ENCODE data around the gene DNAJC2.
"Not testable (repeated sequence)": the region's sequence is repeated elsewhere in the genome, so short reads cannot be mapped to it uniquely, and the experiment has no call there.

The DNAJC2 gene

GRCh38 chr7:103343332-103343731, 1.2 kb downstream of the DNAJC2 start:
- DNase-seq = no peak

- DNase-seq = no peak
Measured at GRCh38 chr7:103341466-103341865, 3.1 kb downstream of the DNAJC2 start.

GRCh38 chr7:103338864-103339263, 5.7 kb downstream of the DNAJC2 start:
- DNase-seq = no peak

- peak; percentile 46 to 63 (median 60) for DNase-seq
Measured at GRCh38 chr7:103336761-103337160, 7.8 kb downstream of the DNAJC2 start.

GRCh38 chr7:103325744-103326143, 18.8 kb downstream of the DNAJC2 start:
- DNase-seq = peak in 2 of 3 donors; percentile 22 to 34

- no peak for DNase-seq
Measured at GRCh38 chr7:103317009-103317408, 27.6 kb downstream of the DNAJC2 start.

GRCh38 chr7:103316380-103316941, 28.1 kb downstream of the DNAJC2 start:
- no peak for DNase-seq

GRCh38 chr7:103314852-103315251, 29.7 kb downstream of the DNAJC2 start:
- DNase-seq = no peak

- no peak for DNase-seq
Measured at GRCh38 chr7:103307503-103308231, 36.9 kb downstream of the DNAJC2 start.

GRCh38 chr7:103301441-103301840, 43.1 kb downstream of the DNAJC2 start:
- DNase-seq = peak; percentile 49 to 59 (median 53)

- peak in 1 of 3 donors; percentile 12 for DNase-seq
Measured at GRCh38 chr7:103299660-103300059, 44.9 kb downstream of the DNAJC2 start.

GRCh38 chr7:103297837-103298179, 46.8 kb downstream of the DNAJC2 start:
- DNase-seq = no peak

GRCh38 chr7:103296901-103297836, 47.4 kb downstream of the DNAJC2 start, which contains the start of gene PMPCB:
TSS of gene PMPCB (plus strand) at chr7:103297435. CDS start at chr7:103297460, 25 bp downstream.
- peak; percentile 94 to 96 (median 95) for DNase-seq

- no peak for DNase-seq
Measured at GRCh38 chr7:103293526-103293925, 51.0 kb downstream of the DNAJC2 start.

- no peak for DNase-seq
Measured at GRCh38 chr7:103292122-103292521, 52.4 kb downstream of the DNAJC2 start.

GRCh38 chr7:103282802-103283427, 61.7 kb downstream of the DNAJC2 start:
- not testable (repeated sequence) for DNase-seq

GRCh38 chr7:103280803-103281155, 63.8 kb downstream of the DNAJC2 start:
- DNase-seq = peak in 1 of 3 donors; percentile 9

GRCh38 chr7:103279963-103280802, 64.4 kb downstream of the DNAJC2 start:
- DNase-seq = peak; percentile 71 to 80 (median 71)

- peak in 2 of 3 donors; percentile 5 to 8 for DNase-seq
Measured at GRCh38 chr7:103279636-103279962, 65.0 kb downstream of the DNAJC2 start.

- DNase-seq = not testable (repeated sequence)
Measured at GRCh38 chr7:103278195-103278594, 66.4 kb downstream of the DNAJC2 start.

- DNase-seq = not testable (repeated sequence)
Measured at GRCh38 chr7:103274867-103275266, 69.7 kb downstream of the DNAJC2 start.

GRCh38 chr7:103273374-103273773, 71.2 kb downstream of the DNAJC2 start:
- DNase-seq = not testable (repeated sequence)
